Activated CD4-positive, alpha-beta T cell treated with anti-CD3 and anti-CD28 coated beads for 36 hours (primary cell): ENCODE measurements around the gene SPACA5. TPM values are rescaled to one million over a fixed set of nuclear protein-coding genes. Genes with fewer than 3 reads are reported as not detected.
A peak's percentile ranks its signal among the peaks of the same experiment; 100 is the strongest.

ENCODE experiments used
- ATAC-seq: fragments of 200-7000 bp; cut with Tn5 transposase; one replicate; pipeline ENCODE4 v1.10.0; 2021; ENCODE audit warnings: mild to moderate bottlenecking, moderate library complexity
- CTCF ChIA-PET: fragments of 350-600 bp; sonication (Branson Sonifier 250); formaldehyde crosslinking; loops from one replicate; lab custom pipeline; 2021; ENCODE audit warnings: antibody characterized with exemption; lab: Charles Lee
- POLR2A ChIA-PET: fragments of 350-600 bp; sonication (Branson Sonifier 250); formaldehyde crosslinking; loops from one replicate; lab custom pipeline; 2021; ENCODE audit warnings: antibody characterized with exemption, inconsistent platforms; lab: Charles Lee
- DNase-seq: peaks from one replicate; pipeline ENCODE4 v3.0.0-alpha.2; 2020
- H3K27ac Mint-ChIP-seq: one replicate; pipeline ENCODE4 v1.8.0; 2021; ENCODE audit warnings: mixed read lengths
- H3K27me3 Mint-ChIP-seq: one replicate; pipeline ENCODE4 v1.8.0; 2021; ENCODE audit warnings: mixed read lengths
- H3K36me3 Mint-ChIP-seq: one replicate; pipeline ENCODE4 v1.8.0; 2021; ENCODE audit warnings: low read depth, mixed read lengths
- H3K4me1 Mint-ChIP-seq: one replicate; pipeline ENCODE4 v1.8.0; 2021; ENCODE audit warnings: mixed read lengths
- H3K4me3 Mint-ChIP-seq: one replicate; pipeline ENCODE4 v1.8.0; 2021; ENCODE audit warnings: mild to moderate bottlenecking, moderate library complexity, mixed read lengths
- H3K9me3 Mint-ChIP-seq: one replicate; pipeline ENCODE4 v1.8.0; 2021; ENCODE audit warnings: low read depth, mixed read lengths
- intact Hi-C, 2 experiments: fragments of 100-400 bp; cut with DNase I in 1 of 2; cut with micrococcal nuclease in 1 of 2; formaldehyde crosslinking; loops; one replicate each; pipeline versions ENCODE4 v1.14.2 to v1.15.1; 2022 to 2024; cut with DNase I, micrococcal nuclease
- total RNA-seq, 2 experiments: library from RNA; stranded (reverse); gene quantifications; one replicate each; pipeline ENCODE4 v1.2.3, GENCODE V29; 2021

SPACA5 gene
- total RNA-seq, 2 experiments from 2014 or later = not detected

DNA sequence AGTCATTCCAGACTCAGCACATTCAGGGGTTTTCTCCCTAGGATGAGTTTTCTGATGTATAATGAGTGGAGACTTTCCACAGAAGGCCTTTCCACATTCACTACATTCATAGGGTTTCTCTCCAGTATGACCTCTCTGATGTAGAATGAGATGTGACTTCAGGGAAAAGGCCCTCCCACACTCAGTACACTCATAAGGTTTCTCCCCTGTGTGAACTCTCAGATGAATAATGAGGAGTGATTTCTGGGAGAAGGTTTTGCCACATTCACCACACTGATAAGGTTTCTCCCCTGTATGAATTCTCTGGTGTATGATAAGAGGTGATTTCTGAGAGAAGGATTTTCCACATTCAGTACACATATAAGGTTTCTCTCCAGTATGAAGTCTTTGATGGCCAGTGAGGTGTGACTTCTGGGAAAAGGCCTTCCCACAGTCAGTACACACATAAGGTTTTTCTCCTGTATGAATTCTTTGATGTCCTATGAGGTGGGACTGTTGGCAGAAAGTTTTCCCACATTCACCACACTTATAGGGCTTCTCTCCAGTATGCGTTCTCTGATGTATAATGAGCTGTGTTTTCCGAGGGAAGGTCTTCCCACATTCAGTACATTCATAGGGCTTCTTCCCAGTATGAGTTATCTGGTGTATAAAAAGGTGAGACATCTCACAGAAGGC is 52.0 kb downstream of the SPACA5 start:
- peaks cover 38% of the 10 kb centered on the region for H3K36me3 Mint-ChIP-seq

DNA sequence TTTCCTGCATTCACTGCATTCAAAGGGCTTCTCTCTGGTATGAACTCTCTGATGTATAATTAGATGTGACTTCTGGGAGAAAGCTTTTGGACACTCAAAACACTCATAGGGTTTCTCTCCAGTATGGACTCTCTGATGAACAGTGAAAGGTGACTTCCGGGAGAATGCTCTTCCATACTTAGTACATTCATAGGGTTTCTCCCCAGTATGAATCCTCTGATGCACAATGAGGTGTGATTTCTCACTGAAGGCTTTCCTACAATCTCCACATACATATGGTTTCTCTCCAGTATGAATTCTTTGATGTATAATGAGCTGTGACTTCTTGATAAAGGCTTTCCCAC is 52.5 kb downstream of the SPACA5 start:
- H3K36me3 Mint-ChIP-seq = peaks cover 38% of the 10 kb centered on the region
- CTCF ChIA-PET = no interaction called here
- no peak for ATAC-seq
- no peak for DNase-seq
- no peaks in the 10 kb centered on the region for H3K27me3 Mint-ChIP-seq
- POLR2A ChIA-PET = no interaction called here
- H3K9me3 Mint-ChIP-seq = peaks cover 20% of the 10 kb centered on the region
- no peaks in the 10 kb centered on the region for H3K4me1 Mint-ChIP-seq
- H3K27ac Mint-ChIP-seq = no peak overlapping the region
- H3K4me3 Mint-ChIP-seq = no peak overlapping the region
- intact Hi-C loops = no loop called here

More for the DNA sequence above, 52.0 kb downstream of the SPACA5 start:
- Mint-ChIP-seq H3K27ac (no peak overlapping the region), H3K4me1 (no peaks in the 10 kb centered on the region), H3K4me3 (no peak overlapping the region), H3K27me3 (no peaks in the 10 kb centered on the region), H3K9me3 (peaks cover 20% of the 10 kb centered on the region)
- peak; percentile 42 for ATAC-seq
- no peak for DNase-seq
- ChIA-PET CTCF (no interaction called here), POLR2A (no interaction called here)
- intact Hi-C loops = no loop called here

Other genes starting within 250 kb of the SPACA5 start
- gene ZNF81, start 170.1 kb upstream of the SPACA5 start, total RNA-seq = 1 to 10 TPM; 5.3 to 6.4 TPM
- gene ZNF182, start 3.0 kb upstream of the SPACA5 start, total RNA-seq = 1 to 10 TPM; 8.0 to 9.3 TPM
- gene ZNF630, start 64.7 kb downstream of the SPACA5 start, total RNA-seq = 1 to 10 TPM; 1.7 to 1.8 TPM
- gene SPACA5B, start 123.6 kb downstream of the SPACA5 start, total RNA-seq = not detected
- not detected for gene SSX5, start 189.8 kb downstream of the SPACA5 start, total RNA-seq
- not detected for gene SSX1, start 248.4 kb downstream of the SPACA5 start, total RNA-seq